ENCODE data around the gene NPAS3. TPM values are rescaled to one million over a fixed set of nuclear protein-coding genes. Genes with fewer than 3 reads are reported as not detected.

Gene NPAS3
- total RNA-seq, 4 donors from 2014 or later = 1.9 to 10.6 (median 2.2) TPM

DNA sequence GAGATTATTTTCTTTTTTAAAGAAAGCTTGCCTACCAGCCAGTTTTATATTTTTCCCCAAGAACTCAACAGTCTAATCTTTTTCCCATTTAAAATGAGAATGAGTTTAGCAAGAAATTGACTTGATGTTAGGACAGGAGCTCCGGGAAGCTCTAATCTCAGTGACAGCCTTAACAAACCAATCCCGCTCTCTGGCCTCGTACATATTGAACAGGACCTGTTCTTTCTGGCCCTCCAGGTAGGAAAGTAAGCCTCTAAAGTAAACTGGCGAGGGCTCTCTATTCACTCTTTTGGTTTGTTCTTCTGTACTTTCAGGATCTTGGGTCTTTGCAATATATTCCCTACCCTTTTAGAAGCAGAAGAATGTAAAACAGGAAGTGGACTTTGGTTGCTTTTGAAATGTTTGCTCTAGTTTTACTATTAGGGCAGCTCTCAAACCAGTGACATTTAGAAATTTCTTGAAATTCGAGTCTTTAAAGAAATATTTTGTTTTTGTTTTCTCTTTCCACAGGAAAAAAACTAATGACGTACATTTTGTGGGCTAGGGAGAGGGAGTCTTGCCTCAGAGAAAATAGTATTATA, 17.9 kb upstream of the NPAS3 start:
- no peak overlapping the region for H3K4me3 ChIP-seq

GRCh38 chr14:32925439-32925838, 13.2 kb upstream of the NPAS3 start:
- no peak overlapping the region for H3K4me3 ChIP-seq
- H3K27ac ChIP-seq = no peak overlapping the region
- no peaks in the 10 kb centered on the region for H3K27me3 ChIP-seq
- no peaks in the 10 kb centered on the region for H3K9me3 ChIP-seq
- no peak for ATAC-seq
- no peaks in the 10 kb centered on the region for H3K36me3 ChIP-seq
- TF ChIP-seq POLR2AphosphoS5 (IDR thresholded peaks at IDR 0.05) (no peak), CTCF (IDR thresholded peaks at IDR 0.05) (no peak), EP300 (IDR thresholded peaks at IDR 0.05) (no peak), POLR2A (IDR thresholded peaks at IDR 0.05) (no peak)
- no peaks in the 10 kb centered on the region for H3K4me1 ChIP-seq

More for the DNA sequence above, 17.9 kb upstream of the NPAS3 start:
- no peaks in the 10 kb centered on the region for H3K4me1 ChIP-seq
- no peak for ATAC-seq
- 78 to 83% methylated on average over 5 to 6 of the region's 6 CpGs for WGBS, 2 donors (ENCODE audit: low coverage in 1 of 2)
- no peaks in the 10 kb centered on the region for H3K36me3 ChIP-seq
- no peaks in the 10 kb centered on the region for H3K27me3 ChIP-seq
- no peak overlapping the region for H3K27ac ChIP-seq
- H3K9me3 ChIP-seq = no peaks in the 10 kb centered on the region
- TF ChIP-seq EP300 (IDR thresholded peaks at IDR 0.05) (no peak), POLR2A (IDR thresholded peaks at IDR 0.05) (no peak), CTCF (IDR thresholded peaks at IDR 0.05) (no peak), POLR2AphosphoS5 (IDR thresholded peaks at IDR 0.05) (no peak)

DNA sequence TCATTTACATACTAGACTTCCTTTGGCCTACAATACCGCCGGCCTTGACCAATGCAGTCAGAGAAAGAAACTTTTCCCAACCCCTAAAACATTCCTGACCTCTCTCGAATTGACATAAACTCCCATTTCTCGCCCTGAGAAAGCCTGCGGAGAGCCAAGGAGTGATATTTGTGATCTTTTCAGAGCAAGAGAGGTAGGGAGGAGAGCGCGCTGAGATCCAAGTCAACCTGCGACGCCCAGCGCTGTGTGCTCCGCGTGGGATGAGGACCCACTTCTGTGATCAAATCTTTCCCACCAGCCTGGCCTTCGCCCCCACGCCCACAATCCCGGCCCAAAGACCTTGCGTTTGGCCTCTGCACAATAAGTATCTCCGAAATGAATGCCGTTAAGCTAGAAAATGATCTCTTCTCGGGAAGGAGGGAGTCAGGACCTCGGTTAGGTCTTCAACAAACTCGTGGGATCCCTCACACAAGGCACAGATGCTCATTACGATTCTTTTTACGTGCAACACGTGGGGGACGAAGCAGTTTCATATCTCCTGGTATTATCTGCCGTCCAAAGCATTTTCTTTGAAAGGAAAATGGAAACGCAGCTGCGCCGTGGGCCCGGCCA, 6.3 kb upstream of the NPAS3 start:
- Histone ChIP-seq H3K9me3 (no peaks in the 10 kb centered on the region), H3K27me3 (peaks cover 32% of the 10 kb centered on the region), H3K36me3 (no peaks in the 10 kb centered on the region), H3K4me1 (peaks cover 0 to 47% (median 9%) of the 10 kb centered on the region in 3 donors), H3K4me3 (peak overlapping the region; percentile 55 to 68), H3K27ac (peak overlapping the region in 2 of 4 donors; percentile 64 to 71)
- TF ChIP-seq EP300 (IDR thresholded peaks at IDR 0.05) (no peak), POLR2A (IDR thresholded peaks at IDR 0.05) (no peak), CTCF (IDR thresholded peaks at IDR 0.05) (no peak), POLR2AphosphoS5 (IDR thresholded peaks at IDR 0.05) (no peak)
- ATAC-seq = no peak
- 85% methylated on average over 8 of the region's 30 CpGs; no CpG with 5 or more reads in 1 of the 2 donors for WGBS, 2 donors (ENCODE audit: low coverage in 1 of 2)

DNA sequence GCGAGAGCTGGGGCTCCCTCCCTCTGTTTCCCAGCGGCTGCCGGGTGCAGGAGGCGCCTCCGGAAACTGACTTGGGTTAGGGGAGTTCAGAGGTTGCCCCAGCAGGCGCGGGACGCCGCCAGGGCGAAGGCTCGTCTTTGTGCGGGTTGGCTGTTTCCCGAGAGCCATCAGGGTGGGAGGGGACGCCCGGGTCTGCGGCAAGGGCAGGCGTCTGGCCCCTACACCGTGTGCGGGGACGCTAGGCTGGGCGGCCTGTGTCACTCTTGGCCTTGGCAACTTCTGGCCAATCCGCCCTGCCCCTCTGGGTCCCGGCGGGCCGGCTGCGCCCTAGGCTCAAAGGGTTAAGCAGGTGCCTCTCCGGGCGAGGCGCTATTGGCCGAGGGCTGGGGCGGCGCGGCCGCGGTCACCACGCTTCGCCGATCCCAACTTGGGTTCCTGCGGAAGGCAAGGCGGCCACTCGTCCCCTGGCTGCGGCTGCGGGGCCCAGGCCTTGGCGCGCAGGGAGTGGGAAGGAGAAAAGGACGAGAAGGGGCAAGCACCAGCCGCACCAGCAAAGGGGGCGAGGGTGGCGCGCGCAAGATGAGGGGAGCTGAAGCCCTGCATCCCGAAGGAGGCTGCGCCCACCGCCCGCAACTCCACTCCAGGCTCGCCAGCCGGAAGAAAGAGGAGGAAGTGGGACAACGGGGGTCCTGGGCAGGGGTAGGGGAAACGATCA, 5.6 kb upstream of the NPAS3 start:
- peak; percentile 30 for ATAC-seq
- TF ChIP-seq POLR2A (IDR thresholded peaks at IDR 0.05) = no peak
- TF ChIP-seq EP300 (IDR thresholded peaks at IDR 0.05) = no peak
- TF ChIP-seq CTCF (IDR thresholded peaks at IDR 0.05) = peak in 1 of 4 experiments; percentile 11
- TF ChIP-seq POLR2AphosphoS5 (IDR thresholded peaks at IDR 0.05) = no peak
- H3K4me1 ChIP-seq = peaks cover 0 to 54% (median 13%) of the 10 kb centered on the region in 3 donors
- H3K36me3 ChIP-seq = no peaks in the 10 kb centered on the region
- 0% methylated on average over 6 of the region's 59 CpGs; no CpG with 5 or more reads in 1 of the 2 donors for WGBS, 2 donors (ENCODE audit: low coverage in 1 of 2)
- H3K4me3 ChIP-seq = peak overlapping the region; percentile 55 to 68
- H3K9me3 ChIP-seq = no peaks in the 10 kb centered on the region
- H3K27me3 ChIP-seq = peaks cover 32% of the 10 kb centered on the region
- peak overlapping the region in 3 of 4 donors; percentile 64 to 71 (median 66) for H3K27ac ChIP-seq
